Body of pancreas (tissue), 4 donors: Measurements from ENCODE around the gene KRTAP4-12.

Source experiments
- POLR2A ChIP-seq, 3 donors: fragments of 450-650 bp; IDR thresholded peaks; one replicate each; pipeline ENCODE4 v1.6.1; 2016; ENCODE audit warnings: antibody characterized with exemption in 3 of 3, mild to moderate bottlenecking in 2 of 3
- TF ChIP-seq, protein P1 (sequence below), 7 experiments: fragments of 450-650 bp in 4 of 7; fragments of 200-600 bp in 3 of 7; sonication (generic) in 3 of 7; IDR thresholded peaks; one replicate each; pipeline ENCODE4 v1.5.1; 2016 to 2019; ENCODE audit warnings: antibody characterized with exemption in 7 of 7

DNA sequence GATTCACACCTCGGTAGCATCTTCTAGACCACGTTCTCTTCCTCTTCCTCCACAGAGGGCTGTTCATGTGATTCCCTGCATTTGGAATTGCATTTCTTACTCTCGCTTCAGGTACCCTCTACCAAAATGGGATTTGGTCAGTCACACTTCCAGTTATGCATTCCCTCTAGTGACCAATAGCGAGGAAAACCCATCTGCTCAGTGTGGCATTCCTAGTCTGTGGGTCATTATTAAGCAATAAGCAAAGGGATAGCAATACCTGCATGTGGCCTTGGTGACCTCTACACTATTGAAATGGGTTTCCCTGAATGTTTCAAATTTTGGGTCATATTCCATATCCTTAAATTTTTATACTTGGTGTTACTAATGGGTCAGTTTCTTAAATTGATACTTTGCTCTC lies 26.0 kb upstream of the KRTAP4-12 start:
- TF ChIP-seq, protein P1, sequence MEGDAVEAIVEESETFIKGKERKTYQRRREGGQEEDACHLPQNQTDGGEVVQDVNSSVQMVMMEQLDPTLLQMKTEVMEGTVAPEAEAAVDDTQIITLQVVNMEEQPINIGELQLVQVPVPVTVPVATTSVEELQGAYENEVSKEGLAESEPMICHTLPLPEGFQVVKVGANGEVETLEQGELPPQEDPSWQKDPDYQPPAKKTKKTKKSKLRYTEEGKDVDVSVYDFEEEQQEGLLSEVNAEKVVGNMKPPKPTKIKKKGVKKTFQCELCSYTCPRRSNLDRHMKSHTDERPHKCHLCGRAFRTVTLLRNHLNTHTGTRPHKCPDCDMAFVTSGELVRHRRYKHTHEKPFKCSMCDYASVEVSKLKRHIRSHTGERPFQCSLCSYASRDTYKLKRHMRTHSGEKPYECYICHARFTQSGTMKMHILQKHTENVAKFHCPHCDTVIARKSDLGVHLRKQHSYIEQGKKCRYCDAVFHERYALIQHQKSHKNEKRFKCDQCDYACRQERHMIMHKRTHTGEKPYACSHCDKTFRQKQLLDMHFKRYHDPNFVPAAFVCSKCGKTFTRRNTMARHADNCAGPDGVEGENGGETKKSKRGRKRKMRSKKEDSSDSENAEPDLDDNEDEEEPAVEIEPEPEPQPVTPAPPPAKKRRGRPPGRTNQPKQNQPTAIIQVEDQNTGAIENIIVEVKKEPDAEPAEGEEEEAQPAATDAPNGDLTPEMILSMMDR (IDR thresholded peaks at IDR 0.05) = no peak
- TF ChIP-seq POLR2A (IDR thresholded peaks at IDR 0.05) = no peak
